Esophagus squamous epithelium (tissue), 5 donors: ENCODE results near the gene GPX4. TPM values are rescaled to one million over a fixed set of nuclear protein-coding genes. Genes with fewer than 3 reads are reported as not detected.
A peak's percentile ranks its signal among the peaks of the same experiment; 100 is the strongest.

Source experiments
- DNase-seq: peaks from one replicate; lab custom pipeline; 2025; lab: John Stamatoyannopoulos, UW
- H3K27ac ChIP-seq, 4 donors: fragments of 200-600 bp; sonication (generic); one replicate each; pipeline ENCODE4 v1.5.1; 2016 to 2019; ENCODE audit warnings: mild to moderate bottlenecking in 1 of 4
- H3K27me3 ChIP-seq, 4 donors: fragments of 200-600 bp; sonication (generic); 1 replicate in 3 of 4; 2 replicates in 1 of 4; pipeline versions ENCODE4 v1.5.1 to v1.6.0; 2017 to 2021; ENCODE audit warnings: antibody characterized with exemption in 1 of 4
- H3K36me3 ChIP-seq, 3 donors: fragments of 200-600 bp; sonication (generic); one replicate each; pipeline ENCODE4 v1.5.1; 2016 to 2019
- H3K4me1 ChIP-seq, 3 donors: fragments of 200-600 bp; sonication (generic); one replicate each; pipeline ENCODE4 v1.5.1; 2017 to 2019
- H3K4me3 ChIP-seq, 4 donors: fragments of 200-600 bp; sonication (generic); 1 replicate in 3 of 4; 2 replicates in 1 of 4; pipeline ENCODE4 v1.5.1; 2016 to 2019; ENCODE audit warnings: mild to moderate bottlenecking in 2 of 4, moderate library complexity in 1 of 4
- H3K9me3 ChIP-seq, 3 donors: fragments of 200-600 bp; sonication (generic); one replicate each; pipeline ENCODE4 v1.5.1; 2016 to 2019
- POLR2A ChIP-seq, 4 donors: fragments of 450-650 bp; IDR thresholded peaks; one replicate each; pipeline ENCODE4 v1.6.1; 2017; ENCODE audit warnings: antibody characterized with exemption in 4 of 4, mild to moderate bottlenecking in 4 of 4, moderate library complexity in 3 of 4
- WGBS, 2 donors: methylation state at CpG; one replicate each; pipeline ENCODE4 v1.1.5; 2018; 5-methylcytosine and 5-hydroxymethylcytosine counted together
- intact Hi-C: fragments of 100-400 bp; cut with DNase I; formaldehyde crosslinking; loops from one replicate; pipeline ENCODE4 v1.15.0; 2022
- total RNA-seq, 4 donors: library from RNA; depleted of rRNA; stranded (reverse); fragments of >200 nt; gene quantifications; one replicate each; pipeline ENCODE4 v1.1.0, GENCODE V29; 2016
- TF ChIP-seq, protein P1 (sequence below), 6 experiments: fragments of 450-650 bp in 4 of 6; fragments of 200-600 bp in 2 of 6; sonication (generic) in 2 of 6; IDR thresholded peaks; one replicate each; pipeline ENCODE4 v1.5.1; 2016 to 2019; ENCODE audit warnings: antibody characterized with exemption in 6 of 6, mild to moderate bottlenecking in 4 of 6, moderate library complexity in 4 of 6
- donor health status: DM: yes; HTN: yes; CAD: no.

Gene GPX4
- total RNA-seq, 4 donors from 2014 or later, result 108 to 405 (median 244) TPM

DNA sequence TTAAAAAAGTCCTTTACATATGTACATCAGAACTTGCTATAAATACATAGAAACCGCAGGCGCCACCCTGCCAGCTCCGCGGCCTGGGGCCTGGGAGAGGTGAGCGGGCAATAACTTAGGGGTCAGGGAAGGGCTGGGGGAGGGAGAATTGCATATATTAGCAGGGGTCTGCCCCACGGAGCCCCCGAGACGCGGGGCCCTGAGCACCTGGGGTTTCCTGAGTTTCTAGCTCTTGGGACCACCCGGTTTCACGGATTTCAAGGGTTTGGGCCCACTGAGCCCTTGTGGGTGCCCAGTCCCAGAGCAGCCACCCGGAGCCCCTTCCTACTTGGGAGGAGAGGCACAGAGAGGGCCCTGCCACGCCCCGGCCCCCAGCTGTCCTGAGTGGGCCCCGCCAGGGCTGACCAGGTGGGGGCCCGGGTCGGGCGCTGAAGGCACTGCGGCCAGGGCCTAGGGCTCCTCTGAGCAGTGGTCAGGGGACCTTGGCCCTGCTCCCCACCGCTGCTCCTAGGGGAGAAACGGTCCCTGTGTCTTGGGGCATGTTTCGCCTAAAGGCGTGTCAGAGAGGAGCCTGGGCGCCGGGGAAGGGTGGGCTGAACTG is 4.0 kb downstream of the GPX4 start:
- TF ChIP-seq, protein P1, sequence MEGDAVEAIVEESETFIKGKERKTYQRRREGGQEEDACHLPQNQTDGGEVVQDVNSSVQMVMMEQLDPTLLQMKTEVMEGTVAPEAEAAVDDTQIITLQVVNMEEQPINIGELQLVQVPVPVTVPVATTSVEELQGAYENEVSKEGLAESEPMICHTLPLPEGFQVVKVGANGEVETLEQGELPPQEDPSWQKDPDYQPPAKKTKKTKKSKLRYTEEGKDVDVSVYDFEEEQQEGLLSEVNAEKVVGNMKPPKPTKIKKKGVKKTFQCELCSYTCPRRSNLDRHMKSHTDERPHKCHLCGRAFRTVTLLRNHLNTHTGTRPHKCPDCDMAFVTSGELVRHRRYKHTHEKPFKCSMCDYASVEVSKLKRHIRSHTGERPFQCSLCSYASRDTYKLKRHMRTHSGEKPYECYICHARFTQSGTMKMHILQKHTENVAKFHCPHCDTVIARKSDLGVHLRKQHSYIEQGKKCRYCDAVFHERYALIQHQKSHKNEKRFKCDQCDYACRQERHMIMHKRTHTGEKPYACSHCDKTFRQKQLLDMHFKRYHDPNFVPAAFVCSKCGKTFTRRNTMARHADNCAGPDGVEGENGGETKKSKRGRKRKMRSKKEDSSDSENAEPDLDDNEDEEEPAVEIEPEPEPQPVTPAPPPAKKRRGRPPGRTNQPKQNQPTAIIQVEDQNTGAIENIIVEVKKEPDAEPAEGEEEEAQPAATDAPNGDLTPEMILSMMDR (IDR thresholded peaks at IDR 0.05), result no peak
- no peak for TF ChIP-seq POLR2A (IDR thresholded peaks at IDR 0.05)
- Histone ChIP-seq H3K27me3 (no peaks in the 10 kb centered on the region), H3K4me1 (peaks cover 47 to 79% (median 53%) of the 10 kb centered on the region in 3 donors), H3K27ac (peak overlapping the region; percentile 26 to 99 (median 96)), H3K4me3 (no peak overlapping the region), H3K36me3 (peaks cover 34 to 74% (median 46%) of the 10 kb centered on the region in 3 donors), H3K9me3 (no peaks in the 10 kb centered on the region)
- WGBS, 2 donors, result 70 to 74% methylated on average over 2 to 13 of the region's 25 CpGs
- DNase-seq, result no peak
- intact Hi-C loops, result no loop called here

DNA sequence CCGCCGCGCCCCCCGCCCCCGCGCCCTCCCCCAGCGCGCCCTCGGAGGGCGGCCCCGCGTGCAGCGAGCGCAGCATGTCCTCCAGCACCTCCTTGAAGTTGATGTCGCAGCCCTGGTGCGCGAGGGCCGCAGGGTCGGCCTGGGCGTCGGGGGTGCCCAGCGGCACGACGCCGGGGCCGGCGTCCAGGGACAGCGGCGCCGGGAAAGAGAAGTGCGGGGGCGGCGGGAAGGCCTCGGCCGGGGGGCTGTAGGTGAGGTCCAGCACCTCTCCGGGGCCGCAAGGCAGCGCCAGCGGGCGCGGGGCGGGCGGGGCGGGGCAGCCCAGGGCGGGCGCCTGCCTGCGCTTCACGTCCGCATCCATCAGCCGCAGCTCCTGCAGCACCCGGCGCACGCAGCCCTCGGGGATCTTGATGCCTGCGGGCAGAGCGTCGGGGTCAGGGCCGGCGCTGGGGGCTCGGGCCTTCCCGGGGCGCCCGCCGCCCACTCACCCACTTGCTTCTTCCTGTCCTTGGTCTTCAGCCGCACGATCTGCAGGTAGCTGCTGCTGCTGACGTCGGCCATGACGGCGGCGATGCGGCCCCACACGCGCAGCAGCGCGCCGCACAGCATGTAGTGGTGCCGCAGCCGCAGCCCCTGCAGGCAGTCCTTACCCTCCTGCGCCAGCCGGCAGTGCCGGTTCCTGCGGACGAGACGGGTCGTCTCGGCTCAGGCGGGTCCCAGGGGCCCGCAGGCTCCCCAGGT is 4.7 kb downstream of the GPX4 start:
- DNase-seq, result no peak
- Histone ChIP-seq H3K9me3 (no peaks in the 10 kb centered on the region), H3K36me3 (peaks cover 34 to 80% (median 51%) of the 10 kb centered on the region in 3 donors), H3K4me3 (no peak overlapping the region), H3K4me1 (peaks cover 47 to 79% (median 53%) of the 10 kb centered on the region in 3 donors), H3K27me3 (no peaks in the 10 kb centered on the region), H3K27ac (peak overlapping the region in 1 of 4 donors; percentile 99)
- intact Hi-C loops, result no loop called here
- TF ChIP-seq POLR2A (IDR thresholded peaks at IDR 0.05), result no peak
- TF ChIP-seq, protein P1 (IDR thresholded peaks at IDR 0.05), result no peak
- 70 to 100% methylated on average over 2 to 7 of the region's 89 CpGs for WGBS, 2 donors

DNA sequence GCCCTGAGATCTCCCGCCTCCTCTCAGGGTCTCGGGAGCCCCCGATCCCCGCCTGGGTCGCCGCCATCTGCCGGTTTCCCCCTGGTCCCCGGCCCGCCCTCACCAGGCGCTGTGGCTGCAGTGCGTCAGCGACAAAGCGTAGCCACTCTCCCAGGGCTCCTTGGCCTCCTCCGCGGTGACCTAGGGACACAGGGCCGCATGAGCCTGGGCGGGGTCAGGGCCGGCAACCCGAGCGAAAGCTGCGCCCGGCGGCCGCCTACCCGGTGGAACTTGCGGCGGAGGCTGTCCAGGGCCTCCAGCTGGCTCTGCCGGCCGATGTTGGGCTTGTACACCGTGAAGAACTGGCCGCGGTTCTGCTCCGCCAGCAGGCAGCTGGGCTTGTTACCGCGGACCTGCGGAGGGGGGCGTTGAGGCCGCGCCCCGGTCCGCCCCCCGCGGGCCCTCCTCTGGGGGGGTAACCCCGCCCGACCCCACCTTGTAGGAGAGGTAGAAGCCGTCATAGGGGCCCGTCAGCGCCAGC is 5.3 kb downstream of the GPX4 start:
- 47% methylated on average over 3 of the region's 48 CpGs; no CpG with 5 or more reads in 1 of the 2 donors for WGBS, 2 donors
- intact Hi-C loops, result no loop called here
- H3K27me3 ChIP-seq, result no peaks in the 10 kb centered on the region
- TF ChIP-seq, protein P1 (IDR thresholded peaks at IDR 0.05), result no peak
- no peak for TF ChIP-seq POLR2A (IDR thresholded peaks at IDR 0.05)
- H3K27ac ChIP-seq, result no peak overlapping the region
- H3K9me3 ChIP-seq, result no peaks in the 10 kb centered on the region
- peaks cover 53 to 83% (median 58%) of the 10 kb centered on the region in 3 donors for H3K4me1 ChIP-seq
- no peak overlapping the region for H3K4me3 ChIP-seq
- no peak for DNase-seq
- H3K36me3 ChIP-seq, result peaks cover 40 to 86% (median 56%) of the 10 kb centered on the region in 3 donors

DNA sequence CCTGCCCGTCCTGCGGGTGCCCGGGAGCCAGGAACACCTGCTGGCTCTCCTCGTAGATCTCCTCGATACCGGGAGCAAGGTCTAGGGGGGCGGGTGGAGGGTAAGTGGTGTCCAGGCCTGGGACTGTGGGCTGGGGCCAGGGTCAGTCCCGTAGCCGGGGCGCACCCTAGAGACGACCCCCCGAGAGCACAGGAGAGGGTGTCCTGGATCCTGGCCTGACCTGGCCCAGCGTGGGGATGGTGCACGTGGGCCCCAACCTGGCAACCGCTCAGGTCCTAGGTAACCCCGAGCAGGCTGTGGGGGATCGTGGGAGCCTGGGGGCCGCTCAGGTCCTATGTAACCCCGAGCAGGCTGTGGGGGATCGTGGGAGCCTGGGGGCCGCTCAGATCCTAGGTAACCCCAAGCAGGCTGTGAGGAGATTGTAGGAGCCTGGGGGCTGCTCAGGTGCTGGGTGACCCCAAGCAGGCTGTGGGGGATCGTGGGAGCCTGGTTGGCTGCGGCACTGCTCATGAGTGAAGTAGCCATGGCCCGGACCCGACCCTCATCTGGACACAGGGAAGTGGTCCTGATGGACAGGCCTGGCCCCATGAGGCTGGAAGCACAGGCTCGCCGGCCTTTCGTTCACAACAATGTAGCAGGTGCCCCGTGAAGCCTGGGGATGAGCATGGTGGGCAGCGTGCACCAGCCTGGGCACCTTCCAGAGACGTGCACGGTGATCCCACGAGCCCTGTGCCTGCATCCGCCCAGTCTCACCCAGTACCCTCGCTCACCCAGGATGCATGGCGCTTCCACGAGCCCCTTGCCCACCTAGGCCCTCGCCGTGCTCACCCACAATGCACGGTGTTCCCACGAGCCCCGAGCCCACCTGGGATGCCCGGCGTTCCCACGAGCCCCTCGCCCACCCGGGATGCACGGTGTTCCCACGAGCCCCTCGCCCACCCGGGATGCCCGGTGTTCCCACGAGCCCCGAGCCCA is 6.2 kb downstream of the GPX4 start:
- intact Hi-C loops, result loop anchor here (5.0 to 10.0 kb wide), 2 partner anchors 55 to 82 kb away; no protein-coding TSS in a partner anchor
- Histone ChIP-seq H3K27ac (no peak overlapping the region), H3K4me3 (no peak overlapping the region), H3K9me3 (no peaks in the 10 kb centered on the region), H3K27me3 (no peaks in the 10 kb centered on the region), H3K4me1 (peaks cover 53 to 87% (median 58%) of the 10 kb centered on the region in 3 donors), H3K36me3 (peaks cover 49 to 95% (median 64%) of the 10 kb centered on the region in 3 donors)
- WGBS, 2 donors, result 83 to 97% methylated on average over 11 to 17 of the region's 54 CpGs
- TF ChIP-seq, protein P1 (IDR thresholded peaks at IDR 0.05), result no peak
- TF ChIP-seq POLR2A (IDR thresholded peaks at IDR 0.05), result no peak
- DNase-seq, result no peak
